ENCODE results near the gene TLR2. TPM values are rescaled to one million over a fixed set of nuclear protein-coding genes. Genes with fewer than 3 reads are reported as not detected.

The TLR2 gene
- total and polyA plus RNA-seq, 7 experiments from 2014 or later = 1.0 to 84.2 (median 6.5) TPM

Other genes starting within 250 kb of the TLR2 start
- gene TMEM131L, start 217.9 kb upstream of the TLR2 start, total RNA-seq = 100 to 1,000 TPM in 2 of 5 experiments, 10 to 100 TPM in 3; 45.8 to 111 (median 97.7) TPM
- gene TMEM131L, start 217.9 kb upstream of the TLR2 start, polyA plus RNA-seq = 10 to 100 TPM; 45.7 to 59.9 TPM
- gene RNF175, start 75.7 kb downstream of the TLR2 start, total RNA-seq = 10 to 100 TPM in 1 of 5 experiments, 1 to 10 TPM in 3, not detected in 1; 6.4 to 11.1 (median 8.4) TPM
- gene RNF175, start 75.7 kb downstream of the TLR2 start, polyA plus RNA-seq = 10 to 100 TPM in 1 of 2 donors, 1 to 10 TPM in 1; 8.4 to 14.0 TPM
- not detected for gene SFRP2, start 104.8 kb downstream of the TLR2 start, total RNA-seq
- not detected for gene SFRP2, start 104.8 kb downstream of the TLR2 start, polyA plus RNA-seq